ENCODE results near the gene LCOR.

Gene LCOR

DNA sequence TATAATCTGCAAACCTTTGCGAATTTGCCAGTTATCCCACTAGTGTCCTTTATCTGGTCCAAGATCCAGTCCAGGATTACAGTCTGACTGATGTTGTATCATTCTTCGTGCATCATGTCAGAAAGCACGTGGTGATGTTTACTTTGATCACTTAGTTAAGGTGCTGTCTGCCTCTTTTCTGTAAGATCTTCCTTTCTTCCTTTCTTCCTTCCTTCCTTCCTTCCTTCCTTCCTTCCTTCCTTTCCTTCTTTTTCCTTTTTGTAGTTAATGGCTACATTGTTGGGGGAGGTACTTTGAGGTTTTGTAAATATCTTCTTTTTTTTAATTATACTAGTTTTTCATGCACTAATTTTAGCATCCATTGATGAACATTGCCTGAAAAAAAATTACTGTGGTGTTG lies 80.3 kb downstream of the LCOR start:
- ChIA-PET CTCF (interaction anchor here (0.6 kb wide), 2 partner anchors 72 to 120 kb away, joined by 3 to 6 read pairs; no protein-coding TSS in a partner anchor), POLR2A (ENCODE audit: low non-redundant PET) (no interaction called here)
- TF ChIP-seq, protein P1, sequence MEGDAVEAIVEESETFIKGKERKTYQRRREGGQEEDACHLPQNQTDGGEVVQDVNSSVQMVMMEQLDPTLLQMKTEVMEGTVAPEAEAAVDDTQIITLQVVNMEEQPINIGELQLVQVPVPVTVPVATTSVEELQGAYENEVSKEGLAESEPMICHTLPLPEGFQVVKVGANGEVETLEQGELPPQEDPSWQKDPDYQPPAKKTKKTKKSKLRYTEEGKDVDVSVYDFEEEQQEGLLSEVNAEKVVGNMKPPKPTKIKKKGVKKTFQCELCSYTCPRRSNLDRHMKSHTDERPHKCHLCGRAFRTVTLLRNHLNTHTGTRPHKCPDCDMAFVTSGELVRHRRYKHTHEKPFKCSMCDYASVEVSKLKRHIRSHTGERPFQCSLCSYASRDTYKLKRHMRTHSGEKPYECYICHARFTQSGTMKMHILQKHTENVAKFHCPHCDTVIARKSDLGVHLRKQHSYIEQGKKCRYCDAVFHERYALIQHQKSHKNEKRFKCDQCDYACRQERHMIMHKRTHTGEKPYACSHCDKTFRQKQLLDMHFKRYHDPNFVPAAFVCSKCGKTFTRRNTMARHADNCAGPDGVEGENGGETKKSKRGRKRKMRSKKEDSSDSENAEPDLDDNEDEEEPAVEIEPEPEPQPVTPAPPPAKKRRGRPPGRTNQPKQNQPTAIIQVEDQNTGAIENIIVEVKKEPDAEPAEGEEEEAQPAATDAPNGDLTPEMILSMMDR (conservative IDR thresholded peaks at IDR 0.05; ENCODE audit: low read depth), result no peak
- no peak overlapping the region for H3K27ac ChIP-seq
- DNase-seq (ENCODE audit: low spot score), result no peak

DNA sequence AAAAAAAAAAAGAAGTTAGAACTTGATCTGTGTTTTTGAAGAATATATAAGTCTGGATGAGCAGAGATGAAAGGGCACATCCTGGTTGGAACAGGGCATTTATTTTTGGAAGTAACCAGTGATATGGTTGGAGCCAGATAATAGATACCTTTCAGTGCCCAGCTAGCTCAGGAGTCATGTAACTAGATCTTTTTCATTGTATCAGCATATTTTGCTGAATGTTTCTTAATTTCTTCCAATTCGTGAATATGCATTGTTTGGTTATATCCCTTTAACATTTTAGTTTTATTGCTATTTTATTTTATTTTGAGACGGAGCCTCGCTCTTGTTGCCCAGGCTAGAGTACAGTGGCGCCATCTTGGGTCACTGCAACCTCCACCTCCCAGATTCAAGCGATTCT lies 81.8 kb downstream of the LCOR start:
- H3K27ac ChIP-seq, result no peak overlapping the region
- no peak for DNase-seq (ENCODE audit: low spot score)
- TF ChIP-seq, protein P1 (conservative IDR thresholded peaks at IDR 0.05; ENCODE audit: low read depth), result no peak
- ChIA-PET CTCF (no interaction called here), POLR2A (ENCODE audit: low non-redundant PET) (no interaction called here)

DNA sequence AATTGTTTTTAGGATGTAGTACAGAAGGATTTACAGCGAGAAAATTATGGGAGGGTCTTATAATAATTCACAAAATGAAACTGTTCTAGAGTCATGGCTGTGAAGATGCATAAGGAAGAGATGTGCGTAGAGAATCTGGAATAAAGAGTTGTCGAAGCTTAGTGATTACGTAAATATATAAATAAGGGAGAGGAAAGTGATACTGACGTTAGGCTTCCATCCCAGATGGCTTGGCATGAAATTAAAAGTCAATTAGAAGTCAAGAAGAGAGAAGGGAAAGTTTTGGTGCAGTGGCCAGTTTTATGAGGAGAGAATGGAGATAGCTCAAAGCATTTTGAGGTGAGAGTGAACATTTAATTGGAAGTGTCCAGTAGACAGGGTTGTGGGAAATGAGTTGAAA lies 85.5 kb downstream of the LCOR start:
- POLR2A ChIA-PET (ENCODE audit: low non-redundant PET), result no interaction called here
- H3K27ac ChIP-seq, result no peak overlapping the region
- TF ChIP-seq, protein P1 (conservative IDR thresholded peaks at IDR 0.05; ENCODE audit: low read depth), result no peak
- CTCF ChIA-PET, result no interaction called here
- DNase-seq (ENCODE audit: low spot score), result no peak

DNA sequence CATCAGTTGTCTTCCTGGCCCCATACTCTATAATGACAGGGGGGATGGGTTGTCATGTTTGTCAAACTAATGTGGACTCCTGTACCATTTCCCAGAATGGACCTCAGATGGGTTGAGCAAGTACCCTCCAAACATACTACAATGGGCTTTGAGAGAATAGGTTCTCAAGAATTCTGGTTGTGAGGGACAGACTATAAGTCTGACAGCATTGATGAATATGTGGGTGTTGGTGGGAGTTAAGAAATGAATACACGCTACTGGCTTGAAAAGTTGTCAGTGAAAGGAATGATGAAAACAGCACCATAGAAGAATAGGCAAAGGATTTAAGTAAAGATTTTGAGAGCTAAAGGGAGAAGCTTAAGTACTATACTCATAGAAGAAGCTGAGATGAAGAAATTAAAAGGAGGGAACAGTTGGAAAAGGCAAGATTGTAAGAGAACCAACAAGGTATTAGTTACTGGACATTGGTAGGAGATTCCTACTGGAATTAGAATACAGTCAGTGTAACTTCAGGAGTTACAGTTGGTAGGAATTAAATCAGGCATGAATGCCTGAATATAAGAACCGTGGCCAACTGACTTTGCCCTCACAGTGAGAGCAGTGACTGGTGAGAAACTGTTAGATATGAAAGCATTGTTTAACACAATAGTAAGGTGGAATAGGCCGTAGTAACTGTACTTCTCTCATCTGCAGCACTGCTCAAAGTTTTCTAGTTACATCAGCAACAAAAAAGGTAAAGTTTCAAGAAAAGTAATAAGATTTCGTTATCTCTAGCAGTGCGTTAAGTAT lies 86.3 kb downstream of the LCOR start:
- TF ChIP-seq, protein P1 (conservative IDR thresholded peaks at IDR 0.05; ENCODE audit: low read depth), result no peak
- POLR2A ChIA-PET (ENCODE audit: low non-redundant PET), result no interaction called here
- no peak for DNase-seq (ENCODE audit: low spot score)
- CTCF ChIA-PET, result interaction anchor here (0.6 kb wide), 1 partner anchor 48 kb away, joined by 3 read pairs; no protein-coding TSS in a partner anchor
- H3K27ac ChIP-seq, result no peak overlapping the region

DNA sequence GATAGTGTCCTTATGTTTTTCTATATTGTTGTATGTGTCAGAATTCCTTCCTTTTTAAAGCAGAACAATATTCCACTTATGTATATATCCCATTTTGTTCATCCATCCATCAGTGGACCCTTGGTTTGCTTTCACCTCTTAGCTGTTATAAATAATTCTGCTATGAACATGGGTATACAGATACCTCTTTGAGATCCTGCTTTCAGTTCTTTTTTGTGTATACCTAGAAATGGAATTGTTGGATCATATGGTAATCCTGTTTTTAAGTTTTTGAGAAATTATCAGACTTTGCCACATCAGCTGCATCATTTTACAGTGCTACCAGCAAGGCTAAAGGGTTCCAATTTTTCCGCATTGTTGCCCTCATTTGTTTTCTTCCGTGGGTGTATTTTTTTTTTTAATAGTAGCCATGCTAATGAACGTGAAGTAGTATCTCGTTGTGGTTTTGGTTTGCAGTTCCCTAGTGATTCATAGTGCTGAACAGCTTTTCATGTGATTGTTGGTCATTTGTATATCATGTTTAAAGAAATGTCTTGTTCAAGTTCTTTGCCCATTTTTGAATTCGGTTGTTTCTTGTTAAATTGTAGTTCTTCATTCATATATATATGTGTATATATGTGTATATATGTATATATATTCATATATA lies 87.8 kb downstream of the LCOR start:
- CTCF ChIA-PET, result interaction anchor here (0.6 kb wide), 1 partner anchor 579 kb away, joined by 6 read pairs; no protein-coding TSS in a partner anchor
- POLR2A ChIA-PET (ENCODE audit: low non-redundant PET), result no interaction called here
- TF ChIP-seq, protein P1 (conservative IDR thresholded peaks at IDR 0.05; ENCODE audit: low read depth), result no peak
- DNase-seq (ENCODE audit: low spot score), result no peak
- H3K27ac ChIP-seq, result no peak overlapping the region

DNA sequence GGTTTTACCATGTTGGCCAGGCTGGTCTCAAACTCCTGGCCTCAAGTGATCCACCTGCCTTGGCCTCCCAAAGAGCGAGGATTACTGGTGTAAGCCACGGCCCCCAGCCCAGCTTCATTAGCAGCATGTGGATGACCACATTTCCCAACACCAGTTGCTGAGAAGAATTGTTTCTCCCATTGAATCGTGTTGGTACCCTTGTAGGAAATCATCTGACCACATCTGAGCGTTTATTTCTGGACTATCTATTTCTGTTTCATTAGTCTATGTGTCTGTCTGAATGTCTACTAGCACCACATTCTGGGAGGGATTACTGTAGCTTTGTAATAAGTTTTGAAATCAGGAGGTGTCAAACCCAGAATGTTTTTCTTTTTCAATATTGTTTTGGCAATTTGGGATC lies 89.6 kb downstream of the LCOR start:
- no peak overlapping the region for H3K27ac ChIP-seq
- CTCF ChIA-PET, result interaction anchor here (1.1 kb wide), 1 partner anchor 11 kb away, joined by 5 read pairs; no protein-coding TSS in a partner anchor
- TF ChIP-seq, protein P1 (conservative IDR thresholded peaks at IDR 0.05; ENCODE audit: low read depth), result no peak
- no peak for DNase-seq (ENCODE audit: low spot score)
- POLR2A ChIA-PET (ENCODE audit: low non-redundant PET), result no interaction called here
